ENCODE data around the gene PPP2R2D. TPM values are rescaled to one million over a fixed set of nuclear protein-coding genes. Genes with fewer than 3 reads are reported as not detected.

PPP2R2D gene
- total RNA-seq, 2 experiments from 2014 or later, result 32.6 to 32.9 TPM

GRCh38 chr10:131909929-131910328 lies 9.1 kb downstream of the PPP2R2D start:
- peaks cover 92% of the 10 kb centered on the region for H3K4me1 Mint-ChIP-seq (ENCODE audit: low read depth)
- peaks cover 24% of the 10 kb centered on the region for H3K36me3 ChIP-seq (ENCODE audit: insufficient read depth, low read length)
- peak overlapping the region; percentile 96 for H3K27ac Mint-ChIP-seq
- no peaks in the 10 kb centered on the region for H3K9me3 ChIP-seq (ENCODE audit: control insufficient read depth in 1 of 2, insufficient read depth in 1 of 2, low read length in 2 of 2)
- CTCF ChIA-PET, result no interaction called here
- no peaks in the 10 kb centered on the region for H3K9me3 Mint-ChIP-seq
- peak overlapping the region in 1 of 2 donors; percentile 17 for H3K27ac ChIP-seq (ENCODE audit: low read depth in 1 of 2, low read length in 2 of 2)
- H3K27me3 ChIP-seq (ENCODE audit: control insufficient read depth in 1 of 2, insufficient read depth in 2 of 2, low read length in 2 of 2), result no peaks in the 10 kb centered on the region
- POLR2A ChIA-PET, result interaction anchor here (1.2 kb wide), 1 partner anchor 12 kb away, joined by 5 read pairs; no protein-coding TSS in a partner anchor
- H3K4me3 Mint-ChIP-seq, result peak overlapping the region; percentile 9
- peaks cover 67% of the 10 kb centered on the region for H3K36me3 Mint-ChIP-seq (ENCODE audit: low read depth)
- intact Hi-C loops (cut with DNase I, micrococcal nuclease), result no loop called here
- no peak for TF ChIP-seq CTCF (IDR thresholded peaks at IDR 0.05)
- no peaks in the 10 kb centered on the region for H3K27me3 Mint-ChIP-seq
- peaks cover 73% of the 10 kb centered on the region for H3K4me1 ChIP-seq (ENCODE audit: insufficient read depth, low read length)
- DNase-seq, result no peak
- H3K4me3 ChIP-seq (ENCODE audit: low read length), result no peak overlapping the region
- no peak for ATAC-seq (ENCODE audit: poor library complexity)

GRCh38 chr10:131910663-131911314 lies 10.0 kb downstream of the PPP2R2D start:
- H3K4me1 ChIP-seq (ENCODE audit: insufficient read depth, low read length), result peaks cover 69% of the 10 kb centered on the region
- no peak overlapping the region for H3K4me3 ChIP-seq (ENCODE audit: low read length)
- ChIA-PET CTCF (no interaction called here), POLR2A (interaction anchor here (0.6 to 1.2 kb wide), 2 partner anchors 11 to 32 kb away, joined by 3 to 5 read pairs; no protein-coding TSS in a partner anchor)
- no peaks in the 10 kb centered on the region for H3K9me3 ChIP-seq (ENCODE audit: control insufficient read depth in 1 of 2, insufficient read depth in 1 of 2, low read length in 2 of 2)
- DNase-seq (no peak), ATAC-seq (ENCODE audit: poor library complexity) (no peak)
- no peaks in the 10 kb centered on the region for H3K27me3 ChIP-seq (ENCODE audit: control insufficient read depth in 1 of 2, insufficient read depth in 2 of 2, low read length in 2 of 2)
- Mint-ChIP-seq H3K4me3 (no peak overlapping the region), H3K4me1 (ENCODE audit: low read depth) (peaks cover 92% of the 10 kb centered on the region), H3K36me3 (ENCODE audit: low read depth) (peaks cover 60% of the 10 kb centered on the region), H3K27me3 (no peaks in the 10 kb centered on the region), H3K27ac (peak overlapping the region; percentile 96), H3K9me3 (no peaks in the 10 kb centered on the region)
- peak overlapping the region in 1 of 2 donors; percentile 17 for H3K27ac ChIP-seq (ENCODE audit: low read depth in 1 of 2, low read length in 2 of 2)
- no peak for TF ChIP-seq CTCF (IDR thresholded peaks at IDR 0.05)
- peaks cover 19% of the 10 kb centered on the region for H3K36me3 ChIP-seq (ENCODE audit: insufficient read depth, low read length)
- intact Hi-C loops (cut with DNase I, micrococcal nuclease), result no loop called here

- TF ChIP-seq CTCF (IDR thresholded peaks at IDR 0.05), result no peak
- DNase-seq (no peak), ATAC-seq (ENCODE audit: poor library complexity) (no peak)
- no peaks in the 10 kb centered on the region for H3K9me3 Mint-ChIP-seq
- no peak overlapping the region for H3K4me3 Mint-ChIP-seq
- Histone ChIP-seq H3K4me3 (ENCODE audit: low read length) (no peak overlapping the region), H3K36me3 (ENCODE audit: insufficient read depth, low read length) (peaks cover 13% of the 10 kb centered on the region), H3K9me3 (ENCODE audit: control insufficient read depth in 1 of 2, insufficient read depth in 1 of 2, low read length in 2 of 2) (no peaks in the 10 kb centered on the region), H3K27ac (ENCODE audit: low read depth in 1 of 2, low read length in 2 of 2) (no peak overlapping the region), H3K4me1 (ENCODE audit: insufficient read depth, low read length) (peaks cover 66% of the 10 kb centered on the region), H3K27me3 (ENCODE audit: control insufficient read depth in 1 of 2, insufficient read depth in 2 of 2, low read length in 2 of 2) (no peaks in the 10 kb centered on the region)
- POLR2A ChIA-PET, result interaction anchor here (2.8 kb wide), 1 partner anchor 11 kb away, joined by 13 read pairs; the partner anchor contains the start of gene PPP2R2D
- H3K27ac Mint-ChIP-seq, result peak overlapping the region; percentile 61
- no peaks in the 10 kb centered on the region for H3K27me3 Mint-ChIP-seq
- CTCF ChIA-PET, result interaction anchor here (1.1 kb wide), 1 partner anchor 26 kb away, joined by 3 read pairs; no protein-coding TSS in a partner anchor
- H3K36me3 Mint-ChIP-seq (ENCODE audit: low read depth), result peaks cover 53% of the 10 kb centered on the region
- peaks cover 90% of the 10 kb centered on the region for H3K4me1 Mint-ChIP-seq (ENCODE audit: low read depth)
- intact Hi-C loops (cut with DNase I, micrococcal nuclease), result no loop called here
Measured at GRCh38 chr10:131911451-131911850, 10.6 kb downstream of the PPP2R2D start.

Data from CD4-positive, alpha-beta T cell (primary cell).